HT1080 (cell line): ENCODE results near the gene XIST. TPM values are rescaled to one million over a fixed set of nuclear protein-coding genes. Genes with fewer than 3 reads are reported as not detected.
"Not testable (repeated sequence)": the region's sequence is repeated elsewhere in the genome, so short reads cannot be mapped to it uniquely, and the experiment has no call there.

Experiments used
- DNase-seq: peaks from one replicate; pipeline ENCODE4 v3.0.0-alpha.2; 2015; ENCODE audit warnings: low read depth
- small RNA-seq: library from RNA; depleted of rRNA; stranded (forward); fragments of <200 nt; gene quantifications from one replicate; pipeline ENCODE3, GENCODE V24; 2014
- total RNA-seq: library from RNA; depleted of rRNA; stranded (reverse); fragments of >200 nt; shearing (Covaris generic); gene quantifications from 2 replicates; pipeline ENCODE4 v1.2.3, GENCODE V29; 2014

XIST gene
- total RNA-seq, 1 experiment from 2014 or later = not detected

DNA sequence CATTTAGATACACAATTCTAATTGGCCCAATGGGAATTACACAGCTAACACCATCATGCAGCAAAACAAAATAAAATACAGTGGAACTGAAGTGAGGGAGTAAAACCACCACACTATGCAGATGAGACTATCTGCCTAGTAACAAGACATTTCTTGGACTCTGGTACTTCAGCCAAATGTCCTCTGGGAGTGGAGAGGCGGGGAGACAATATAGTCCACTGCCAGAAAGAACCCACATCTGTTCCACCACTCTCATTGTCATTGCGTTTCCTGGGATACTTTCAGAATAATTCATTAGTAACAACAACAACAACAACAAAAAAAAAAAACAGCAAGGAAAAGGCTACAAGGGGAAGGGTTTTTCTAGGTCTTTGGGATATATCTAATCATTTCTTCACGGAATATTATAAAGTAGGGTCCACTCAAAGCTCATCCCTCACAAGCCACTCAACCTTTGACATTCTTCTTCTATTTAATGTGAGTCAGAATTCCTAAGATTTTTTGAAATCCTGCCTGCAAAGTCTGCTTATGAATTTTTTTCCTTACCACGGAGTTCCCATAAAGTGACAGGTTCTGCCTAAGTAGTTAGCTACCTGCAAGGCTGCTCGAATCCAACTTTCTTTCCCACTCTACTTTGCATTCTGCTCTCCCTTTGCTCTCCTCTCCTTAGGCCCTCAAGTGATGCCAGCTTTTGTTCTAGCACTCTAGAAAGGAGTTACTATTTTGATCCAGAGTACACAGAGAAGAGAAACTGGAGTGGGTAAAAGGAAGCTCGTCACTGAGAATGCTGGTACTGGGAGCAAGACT is 34.9 kb downstream of the XIST start:
- no peak for DNase-seq

DNA sequence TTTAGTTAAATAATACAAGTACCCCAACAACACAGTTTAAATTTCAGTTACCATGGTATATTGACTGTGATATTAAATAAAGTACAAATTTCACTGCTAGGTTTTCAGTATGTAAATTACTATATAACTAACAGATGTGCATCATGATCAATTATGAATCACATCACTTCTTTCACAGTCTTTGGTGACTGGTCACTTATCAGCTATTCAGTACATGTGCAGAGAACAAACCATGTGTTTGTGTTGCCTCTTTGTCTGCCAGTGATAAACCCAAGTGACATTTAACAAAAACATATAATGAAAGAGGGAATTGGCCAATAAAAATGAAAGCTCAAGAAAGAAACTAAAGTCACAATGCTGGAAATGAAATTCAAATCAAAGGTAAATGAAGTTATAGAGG is 40.3 kb downstream of the XIST start:
- no peak for DNase-seq

DNA sequence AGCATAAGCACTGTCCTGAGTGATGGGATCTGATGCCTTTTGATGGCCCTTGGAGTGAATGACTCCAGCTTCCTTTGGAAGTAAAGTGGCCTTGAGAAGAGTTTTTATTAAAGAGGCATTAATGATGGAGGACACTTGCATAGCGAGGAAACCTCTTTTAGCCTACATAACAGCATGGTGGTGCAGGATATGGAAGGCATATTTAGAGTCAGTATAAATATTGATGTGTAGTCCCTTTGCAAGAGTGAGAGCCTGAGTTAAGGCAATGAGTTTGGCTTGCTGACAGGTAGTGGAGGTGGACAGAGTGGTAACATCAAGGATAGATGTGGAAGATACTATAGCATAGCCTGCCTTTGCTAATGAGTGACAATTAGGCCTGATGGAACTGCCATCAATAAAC is 48.4 kb downstream of the XIST start:
- not testable (repeated sequence) for DNase-seq

DNA sequence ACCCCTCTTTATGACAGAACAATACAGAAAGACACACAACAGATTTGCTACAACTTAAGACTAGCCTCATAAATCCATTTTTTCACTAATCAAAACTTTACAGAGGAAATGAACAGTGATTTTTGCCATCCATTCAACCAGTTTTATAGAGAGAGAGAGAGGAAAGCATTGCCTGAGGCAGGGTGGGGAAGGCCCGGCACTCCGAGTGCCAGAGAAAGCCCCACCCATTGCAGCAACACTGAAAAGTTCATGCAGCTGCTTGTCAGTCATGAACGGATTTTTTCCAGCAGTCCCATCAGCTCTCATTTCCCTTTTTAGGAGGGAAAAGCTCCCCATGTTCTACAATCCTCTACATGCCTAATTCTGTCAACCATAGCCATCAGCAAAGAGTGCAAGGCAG is 52.6 kb downstream of the XIST start:
- no peak for DNase-seq

DNA sequence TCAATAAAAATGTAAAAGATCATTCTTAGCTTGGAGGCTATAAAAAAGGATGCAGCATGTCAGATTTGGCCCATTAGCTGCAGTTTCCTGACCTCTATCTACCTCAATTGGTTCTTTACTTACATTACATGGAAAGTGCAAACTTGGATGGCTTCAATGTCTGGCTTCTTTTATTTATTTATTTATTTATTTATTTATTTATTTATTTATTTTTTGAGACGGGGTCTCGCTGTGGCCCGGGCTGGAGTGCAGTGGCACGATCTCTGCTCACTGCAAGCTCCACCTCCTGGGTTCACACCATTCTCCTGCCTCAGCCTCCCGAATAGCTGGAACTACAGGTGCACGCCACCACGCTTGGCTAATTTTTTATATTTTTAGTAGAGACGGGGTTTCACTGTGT is 60.0 kb downstream of the XIST start:
- not testable (repeated sequence) for DNase-seq

DNA sequence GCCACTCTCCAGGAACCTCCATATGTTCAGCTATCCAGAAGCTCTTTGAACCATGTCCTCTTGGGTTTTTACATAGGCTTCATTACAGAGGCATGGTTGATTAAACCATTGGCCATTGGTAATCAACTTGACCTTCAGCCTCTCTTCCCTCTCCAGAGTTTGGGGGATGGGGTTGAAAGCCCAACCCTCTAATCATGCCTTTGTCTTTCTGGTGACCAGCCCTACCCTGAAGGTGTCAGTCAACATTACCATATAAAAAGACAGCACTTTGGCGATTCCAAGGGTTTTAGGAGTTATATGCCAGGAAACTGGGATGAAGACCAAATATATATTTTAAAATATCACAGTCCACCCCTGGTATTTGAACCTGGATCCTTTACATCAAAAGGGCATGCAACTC is 67.0 kb downstream of the XIST start:
- no peak for DNase-seq

Small RNA genes within 50 kb of the gene (small RNA-seq; reads per million reads assigned to genes)
- not detected for gene RF01880
